PC-9 (cell line): ENCODE measurements around the gene PIAS4. TPM values are rescaled to one million over a fixed set of nuclear protein-coding genes. Genes with fewer than 3 reads are reported as not detected.
A peak's percentile ranks its signal among the peaks of the same experiment; 100 is the strongest.

Experiments
- BruUV-seq: library from RNA; stranded (reverse); fragments of 400-500 nt; replicated peaks from 2 replicates; lab custom pipeline; 2021; lab: Mats Ljungman, UMichigan
- CTCF ChIA-PET: fragments of 300-600 bp; sonication (Branson Sonifier 250); formaldehyde crosslinking; loops from one replicate; lab custom pipeline; 2022; ENCODE audit warnings: antibody characterized with exemption; lab: Charles Lee
- POLR2A ChIA-PET: fragments of 300-600 bp; sonication (Branson Sonifier 250); formaldehyde crosslinking; loops from one replicate; lab custom pipeline; 2022; ENCODE audit warnings: antibody characterized with exemption; ENCODE audit not compliant: unreplicated experiment; lab: Charles Lee
- DNase-seq, 2 experiments: peaks; one replicate each; pipeline versions ENCODE4 v3.0.0 to v3.0.0-alpha.2; 2015 to 2022; ENCODE audit warnings: mixed read lengths in 1 of 2
- H2AFZ ChIP-seq: fragments of 200-600 bp; sonication (generic); 2 replicates; pipeline ENCODE4 v1.8.1; 2017; ENCODE audit warnings: antibody characterized with exemption
- H3F3A ChIP-seq: fragments of 200-600 bp; sonication (generic); 2 replicates; pipeline ENCODE4 v1.8.1; 2017; ENCODE audit warnings: antibody characterized with exemption, mild to moderate bottlenecking, low read depth; ENCODE audit not compliant: insufficient read depth
- H3K27ac ChIP-seq: fragments of 200-600 bp; sonication (generic); 2 replicates; pipeline ENCODE4 v1.6.1; 2016; ENCODE audit warnings: mixed run types
- H3K27me3 ChIP-seq: fragments of 200-600 bp; sonication (generic); 2 replicates; pipeline ENCODE4 v1.6.1; 2016; ENCODE audit warnings: low read depth, mixed run types; ENCODE audit not compliant: insufficient read depth
- H3K36me3 ChIP-seq: fragments of 200-600 bp; sonication (generic); 2 replicates; pipeline ENCODE4 v1.6.1; 2016; ENCODE audit warnings: low read depth, mixed run types
- H3K4me1 ChIP-seq: fragments of 200-600 bp; sonication (generic); replicated peaks from 2 replicates; pipeline ENCODE4 v1.6.1; 2016; ENCODE audit warnings: mixed run types; ENCODE audit not compliant: insufficient read depth
- H3K4me2 ChIP-seq: fragments of 200-600 bp; sonication (generic); 2 replicates; pipeline ENCODE4 v1.6.1; 2017; ENCODE audit warnings: mixed run types
- H3K4me3 ChIP-seq: fragments of 200-600 bp; sonication (generic); 2 replicates; pipeline ENCODE4 v1.6.1; 2016; ENCODE audit warnings: mixed run types
- H3K79me2 ChIP-seq: fragments of 200-600 bp; sonication (generic); 2 replicates; pipeline ENCODE4 v1.6.1; 2017; ENCODE audit warnings: low read depth, mixed run types
- H3K9me2 ChIP-seq: fragments of 200-600 bp; sonication (generic); 2 replicates; pipeline ENCODE4 v1.8.1; 2017; ENCODE audit warnings: mild to moderate bottlenecking; ENCODE audit not compliant: insufficient read depth
- H3K9me3 ChIP-seq: fragments of 200-600 bp; sonication (generic); 2 replicates; pipeline ENCODE4 v1.8.1; 2016; ENCODE audit warnings: low read depth; ENCODE audit not compliant: insufficient read depth
- H4K20me1 ChIP-seq: fragments of 200-600 bp; sonication (generic); 2 replicates; pipeline ENCODE4 v1.8.1; 2017; ENCODE audit not compliant: insufficient read depth
- CTCF ChIP-seq: fragments of 200-600 bp; sonication (generic); conservative IDR thresholded peaks from 2 replicates; pipeline ENCODE4 v1.6.1; 2017; ENCODE audit warnings: mixed run types, antibody characterized with exemption, mild to moderate bottlenecking, moderate library complexity
- EZH2 ChIP-seq: fragments of 200-600 bp; sonication (generic); IDR thresholded peaks from 2 replicates; pipeline ENCODE4 v1.8.0; 2017; ENCODE audit warnings: antibody characterized with exemption, low read depth
- intact Hi-C: fragments of 100-400 bp; cut with micrococcal nuclease; formaldehyde crosslinking; loops from one replicate; pipeline ENCODE4 v1.10.0; 2022; ENCODE audit not compliant: unreplicated experiment
- total RNA-seq: library from RNA; stranded (reverse); gene quantifications from 2 replicates; pipeline ENCODE4 v1.2.3, GENCODE V29; 2021

The PIAS4 gene
- total RNA-seq, 1 experiment from 2014 or later = 26.5 TPM

- CTCF ChIA-PET = no interaction called here
- H4K20me1 ChIP-seq = peaks cover 54% of the 10 kb centered on the region
- DNase-seq = no peak
- H3K4me2 ChIP-seq = peak overlapping the region; percentile 89
- no peaks in the 10 kb centered on the region for H3K9me2 ChIP-seq
- POLR2A ChIA-PET = no interaction called here
- H3K4me1 ChIP-seq = peaks cover 23% of the 10 kb centered on the region
- H3K4me3 ChIP-seq = peak overlapping the region; percentile 91
- no TSS peak for BruUV-seq
- TF ChIP-seq CTCF (no peak), EZH2 (no peak)
- H3K27ac ChIP-seq = peak overlapping the region; percentile 95
- no peaks in the 10 kb centered on the region for H3K9me3 ChIP-seq
- peaks cover 24% of the 10 kb centered on the region for H3K36me3 ChIP-seq
- H2AFZ ChIP-seq = no peak overlapping the region
- no peaks in the 10 kb centered on the region for H3K27me3 ChIP-seq
- intact Hi-C loops = loop anchor here (2.0 kb wide), 1 partner anchor 132 kb away; no protein-coding TSS in a partner anchor
- peaks cover 56% of the 10 kb centered on the region for H3K79me2 ChIP-seq
- peaks cover 70% of the 10 kb centered on the region for H3F3A ChIP-seq
These were observed 23.0 kb upstream of the PIAS4 start for GRCh38 chr19:3984584-3984907.

GRCh38 chr19:3984908-3985642 lies 22.5 kb upstream of the PIAS4 start, which contains the start of gene EEF2:
TSS of gene EEF2 (minus strand) at chr19:3985463. CDS start at chr19:3985380, 83 bp downstream.
- Histone ChIP-seq H3K4me1 (peaks cover 23% of the 10 kb centered on the region), H3F3A (peaks cover 70% of the 10 kb centered on the region), H4K20me1 (peaks cover 48% of the 10 kb centered on the region), H3K4me2 (peak within 1 kb of the TSS; percentile 89), H3K27me3 (no peaks in the 10 kb centered on the region), H3K9me3 (no peaks in the 10 kb centered on the region), H3K9me2 (no peaks in the 10 kb centered on the region), H3K27ac (peak within 1 kb of the TSS; percentile 95), H2AFZ (no peak within 1 kb of the TSS), H3K79me2 (peaks cover 52% of the 10 kb centered on the region), H3K4me3 (peak within 1 kb of the TSS; percentile 91), H3K36me3 (peaks cover 21% of the 10 kb centered on the region)
- BruUV-seq = TSS peak; percentile 64
- no peak for TF ChIP-seq CTCF
- no peak for TF ChIP-seq EZH2
- DNase-seq = peak; percentile 57 to 76
- intact Hi-C loops = loop anchor here (2.0 to 5.0 kb wide), 4 partner anchors 77 to 392 kb away; no protein-coding TSS in a partner anchor
- CTCF ChIA-PET = interaction anchor here (0.7 to 1.1 kb wide), 3 partner anchors 74 to 1201 kb away, joined by 3 to 5 read pairs (median 4); no protein-coding TSS in a partner anchor
- POLR2A ChIA-PET = interaction anchor here (0.5 to 1.1 kb wide), 6 partner anchors 14 to 443 kb away, joined by 4 to 9 read pairs (median 4); partner anchors contain the start of gene DAPK3

- peak overlapping the region; percentile 52; the same call in 1 of the 2 replicates for H3K27ac ChIP-seq
- no peaks in the 10 kb centered on the region for H3K9me2 ChIP-seq
- H3K4me1 ChIP-seq = peaks cover 23% of the 10 kb centered on the region
- DNase-seq = no peak
- no TSS peak for BruUV-seq
- no peaks in the 10 kb centered on the region for H3K9me3 ChIP-seq
- peak overlapping the region; percentile 91; the same call in 1 of the 2 replicates for H3K4me3 ChIP-seq
- TF ChIP-seq EZH2 (no peak), CTCF (no peak)
- H3K4me2 ChIP-seq = peak overlapping the region; percentile 89
- intact Hi-C loops = loop anchor here (1.0 to 5.0 kb wide), 6 partner anchors 17 to 392 kb away; no protein-coding TSS in a partner anchor
- H3K79me2 ChIP-seq = peaks cover 45% of the 10 kb centered on the region
- no peaks in the 10 kb centered on the region for H3K27me3 ChIP-seq
- H3F3A ChIP-seq = peaks cover 64% of the 10 kb centered on the region
- POLR2A ChIA-PET = interaction anchor here (0.5 to 1.1 kb wide), 5 partner anchors 15 to 443 kb away, joined by 4 to 9 read pairs (median 4); partner anchors contain the start of gene DAPK3
- no peak overlapping the region for H2AFZ ChIP-seq
- CTCF ChIA-PET = interaction anchor here (0.6 to 1.1 kb wide), 3 partner anchors 73 to 208 kb away, joined by 3 to 5 read pairs (median 4); no protein-coding TSS in a partner anchor
- H4K20me1 ChIP-seq = peaks cover 42% of the 10 kb centered on the region
- peaks cover 18% of the 10 kb centered on the region for H3K36me3 ChIP-seq
These were observed 21.8 kb upstream of the PIAS4 start for GRCh38 chr19:3985643-3986259.
